Kidney epithelial cell (primary cell): ENCODE results near the gene PRLH. TPM values are rescaled to one million over a fixed set of nuclear protein-coding genes. Genes with fewer than 3 reads are reported as not detected.

Experiments used
- DNase-seq: peaks from one replicate; pipeline ENCODE4 v3.0.0-alpha.2; 2010; ENCODE audit warnings: low read depth
- H3K27me3 ChIP-seq: 2 replicates; pipeline ENCODE4 v1.6.0; 2011; ENCODE audit warnings: low read length; ENCODE audit not compliant: control insufficient read depth, insufficient read depth
- H3K36me3 ChIP-seq: 2 replicates; pipeline ENCODE4 v1.5.1; 2011; ENCODE audit warnings: low read length; ENCODE audit not compliant: control insufficient read depth, insufficient read depth
- H3K4me3 ChIP-seq: 2 replicates; pipeline ENCODE4 v1.5.1; 2011; ENCODE audit warnings: low read depth, mild to moderate bottlenecking, control low read depth, low read length
- CTCF ChIP-seq: IDR thresholded peaks from 2 replicates; pipeline ENCODE4 v1.5.1; 2011; ENCODE audit warnings: mild to moderate bottlenecking, moderate library complexity, low read length, control low read depth, inconsistent platforms; ENCODE audit not compliant: insufficient read depth, poor library complexity, severe bottlenecking
- total RNA-seq: library from RNA; depleted of rRNA; stranded (reverse); fragments of >200 nt; gene quantifications from 2 replicates; pipeline ENCODE4 v1.2.3, GENCODE V29; 2015

Gene PRLH
- total RNA-seq, 1 donor from 2014 or later, result not detected

- H3K4me3 ChIP-seq, result no peak overlapping the region
- H3K36me3 ChIP-seq, result peaks cover 1% of the 10 kb centered on the region
- DNase-seq, result no peak
- no peaks in the 10 kb centered on the region for H3K27me3 ChIP-seq
- no peak for TF ChIP-seq CTCF
Observed at GRCh38 chr2:237536083-237536415, 30.3 kb upstream of the PRLH start.

DNA sequence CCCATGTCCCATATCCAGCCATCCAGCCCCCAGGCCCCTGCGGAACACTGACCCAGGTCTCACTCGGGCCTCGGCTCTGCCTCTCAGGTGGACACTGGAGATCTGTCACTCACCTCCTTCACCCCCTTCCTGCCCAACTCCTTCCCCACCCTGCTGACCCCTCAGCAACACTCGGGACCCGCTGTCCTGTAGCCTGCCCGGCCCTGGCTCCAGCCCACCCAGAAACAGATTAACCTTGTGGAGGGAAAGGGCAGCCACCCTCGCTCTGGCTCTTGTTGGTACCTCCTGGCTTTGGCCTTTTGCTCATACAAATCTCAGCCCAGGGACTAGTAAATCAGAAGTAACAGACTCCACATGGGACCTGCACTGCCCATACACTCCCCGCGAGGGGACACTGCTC is 29.8 kb upstream of the PRLH start:
- H3K4me3 ChIP-seq, result no peak overlapping the region
- H3K36me3 ChIP-seq, result peaks cover 1% of the 10 kb centered on the region
- TF ChIP-seq CTCF, result no peak
- DNase-seq, result no peak
- H3K27me3 ChIP-seq, result no peaks in the 10 kb centered on the region

DNA sequence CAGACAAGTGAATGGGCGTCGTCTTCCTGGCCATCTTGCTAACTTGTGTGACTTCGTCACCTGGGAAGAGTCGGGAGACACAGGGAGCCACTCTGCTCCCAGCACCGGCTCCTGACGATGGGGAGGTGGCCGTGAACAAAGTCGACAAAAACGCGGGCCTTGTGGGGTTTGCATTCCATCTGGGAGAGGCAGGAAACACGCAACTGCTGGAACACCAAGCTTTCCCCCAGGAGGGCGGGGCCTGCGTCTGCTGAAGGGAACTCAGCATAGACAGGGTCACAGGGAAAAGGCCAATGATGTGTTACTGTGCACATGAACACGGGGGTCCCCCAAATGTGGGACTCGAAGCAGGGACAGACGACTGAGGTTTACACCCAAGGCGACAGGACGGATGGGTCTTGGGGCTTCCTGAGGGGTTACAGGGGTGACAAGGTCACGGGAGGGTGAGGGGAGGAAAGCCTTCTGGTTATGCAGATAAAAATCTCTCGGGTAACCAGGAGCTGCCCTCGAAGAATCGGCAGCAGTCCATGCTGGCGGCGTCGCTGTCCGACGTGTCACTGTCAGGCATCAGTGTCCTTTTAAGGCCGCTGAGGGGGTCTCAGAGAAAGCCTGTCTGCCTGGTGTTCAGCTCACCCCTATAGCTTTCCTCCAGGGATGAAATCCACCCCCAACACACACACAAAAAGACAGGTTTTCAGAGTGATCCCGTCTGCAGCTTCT is 28.2 kb upstream of the PRLH start:
- H3K27me3 ChIP-seq, result no peaks in the 10 kb centered on the region
- peaks cover 1% of the 10 kb centered on the region for H3K36me3 ChIP-seq
- TF ChIP-seq CTCF, result no peak
- H3K4me3 ChIP-seq, result no peak overlapping the region
- no peak for DNase-seq

DNA sequence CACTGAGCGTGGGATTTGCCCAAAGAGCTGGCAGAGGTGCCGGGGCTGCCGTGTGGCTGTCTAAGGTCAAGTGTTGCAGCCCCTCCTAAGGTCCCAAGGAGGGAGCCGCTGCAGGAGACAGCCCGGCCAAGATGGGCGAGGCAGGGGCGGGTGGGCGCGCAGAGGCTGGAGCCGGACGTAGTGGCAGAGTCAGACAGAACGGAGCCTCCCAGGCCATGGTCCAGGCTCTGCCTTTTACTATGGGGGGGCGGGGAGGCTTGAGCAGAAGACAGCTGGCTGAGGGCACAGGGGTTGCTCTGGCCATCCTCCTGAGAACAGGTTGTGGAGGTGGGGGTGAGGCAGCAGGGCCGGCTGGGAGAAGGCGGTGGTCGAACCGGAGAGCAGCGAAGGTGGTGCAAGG is 27.5 kb upstream of the PRLH start:
- no peak for TF ChIP-seq CTCF
- Histone ChIP-seq H3K4me3 (no peak overlapping the region), H3K27me3 (no peaks in the 10 kb centered on the region), H3K36me3 (peaks cover 1% of the 10 kb centered on the region)
- DNase-seq, result no peak

DNA sequence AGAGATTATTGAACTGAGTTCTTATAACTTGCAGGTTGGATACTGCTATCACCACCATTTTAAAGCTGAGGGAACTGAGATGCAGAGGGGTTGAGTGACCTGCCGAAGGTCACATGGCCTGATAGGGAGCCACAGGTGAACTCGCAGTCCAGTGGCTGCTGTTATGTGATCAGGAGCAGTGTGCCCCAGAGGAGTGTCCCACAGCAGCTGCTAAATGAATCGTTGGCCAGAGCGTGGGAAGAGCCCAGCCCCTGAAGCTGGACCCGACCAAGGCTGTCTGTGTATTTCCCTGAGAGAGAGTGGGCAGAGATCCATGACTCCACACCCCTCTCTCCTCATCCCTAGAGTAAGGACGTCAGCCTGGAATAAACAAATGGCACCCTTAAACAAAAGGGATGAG is 26.7 kb upstream of the PRLH start:
- peaks cover 1% of the 10 kb centered on the region for H3K36me3 ChIP-seq
- no peaks in the 10 kb centered on the region for H3K27me3 ChIP-seq
- no peak overlapping the region for H3K4me3 ChIP-seq
- TF ChIP-seq CTCF, result no peak
- DNase-seq, result no peak

DNA sequence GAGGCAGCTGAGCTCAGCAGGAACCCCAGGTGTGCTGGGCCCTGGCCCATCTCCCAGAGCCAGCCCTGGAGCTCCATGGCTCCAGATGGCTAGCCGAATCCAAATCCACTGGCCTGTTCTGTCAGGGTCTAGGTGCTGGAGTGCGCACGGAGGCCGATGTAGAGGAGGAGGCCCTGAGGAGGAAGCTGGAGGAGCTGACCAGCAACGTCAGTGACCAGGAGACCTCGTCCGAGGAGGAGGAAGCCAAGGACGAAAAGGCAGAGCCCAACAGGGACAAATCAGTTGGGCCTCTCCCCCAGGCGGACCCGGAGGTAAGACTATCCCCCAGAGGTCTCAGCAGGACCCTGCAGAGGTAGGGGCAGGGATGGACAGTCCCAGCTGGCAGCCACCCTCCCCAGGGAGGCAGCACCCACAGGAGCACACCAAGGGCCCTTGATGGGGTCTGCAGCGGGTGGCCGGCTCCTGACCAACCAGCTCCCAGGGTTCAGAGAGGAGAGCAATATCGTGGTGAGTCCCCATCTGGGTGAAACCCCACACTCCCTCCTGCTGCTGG is 26.1 kb upstream of the PRLH start:
- Histone ChIP-seq H3K27me3 (no peaks in the 10 kb centered on the region), H3K36me3 (peaks cover 1% of the 10 kb centered on the region), H3K4me3 (no peak overlapping the region)
- DNase-seq, result no peak
- TF ChIP-seq CTCF, result no peak
